ENCODE data around the gene PIAS4. TPM values are rescaled to one million over a fixed set of nuclear protein-coding genes. Genes with fewer than 3 reads are reported as not detected.

Gene PIAS4
- total RNA-seq, 2 donors from 2014 or later = 12.7 to 17.1 TPM

DNA sequence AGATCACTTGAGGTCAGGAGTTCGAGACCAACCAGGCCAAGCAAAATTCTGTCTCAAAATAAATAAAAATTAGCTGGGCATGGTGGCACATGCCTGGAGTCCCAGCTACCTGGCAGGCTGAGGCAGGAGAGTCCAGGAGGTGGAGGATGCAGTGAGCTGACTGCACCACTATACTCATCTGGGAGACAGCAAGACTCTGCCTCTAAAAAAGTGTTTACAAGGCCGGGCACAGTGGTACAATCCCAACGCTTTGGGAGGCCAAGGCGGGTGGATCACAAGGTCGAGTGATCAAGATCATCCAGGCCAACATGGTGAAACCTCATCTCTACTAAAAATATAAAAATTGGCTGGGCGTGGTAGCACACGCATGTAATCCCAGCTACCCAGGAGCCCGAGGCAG lies 32.4 kb upstream of the PIAS4 start:
- TF ChIP-seq POLR2A (IDR thresholded peaks at IDR 0.05) = no peak
- TF ChIP-seq, protein P1, sequence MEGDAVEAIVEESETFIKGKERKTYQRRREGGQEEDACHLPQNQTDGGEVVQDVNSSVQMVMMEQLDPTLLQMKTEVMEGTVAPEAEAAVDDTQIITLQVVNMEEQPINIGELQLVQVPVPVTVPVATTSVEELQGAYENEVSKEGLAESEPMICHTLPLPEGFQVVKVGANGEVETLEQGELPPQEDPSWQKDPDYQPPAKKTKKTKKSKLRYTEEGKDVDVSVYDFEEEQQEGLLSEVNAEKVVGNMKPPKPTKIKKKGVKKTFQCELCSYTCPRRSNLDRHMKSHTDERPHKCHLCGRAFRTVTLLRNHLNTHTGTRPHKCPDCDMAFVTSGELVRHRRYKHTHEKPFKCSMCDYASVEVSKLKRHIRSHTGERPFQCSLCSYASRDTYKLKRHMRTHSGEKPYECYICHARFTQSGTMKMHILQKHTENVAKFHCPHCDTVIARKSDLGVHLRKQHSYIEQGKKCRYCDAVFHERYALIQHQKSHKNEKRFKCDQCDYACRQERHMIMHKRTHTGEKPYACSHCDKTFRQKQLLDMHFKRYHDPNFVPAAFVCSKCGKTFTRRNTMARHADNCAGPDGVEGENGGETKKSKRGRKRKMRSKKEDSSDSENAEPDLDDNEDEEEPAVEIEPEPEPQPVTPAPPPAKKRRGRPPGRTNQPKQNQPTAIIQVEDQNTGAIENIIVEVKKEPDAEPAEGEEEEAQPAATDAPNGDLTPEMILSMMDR (IDR thresholded peaks at IDR 0.05) = no peak
- 85 to 86% methylated on average over 8 of the region's 8 CpGs for WGBS, 2 donors
- no peak for DNase-seq
- Histone ChIP-seq H3K27me3 (no peaks in the 10 kb centered on the region), H3K27ac (no peak overlapping the region), H3K4me1 (peaks cover 11% of the 10 kb centered on the region), H3K4me3 (no peak overlapping the region), H3K9me3 (no peaks in the 10 kb centered on the region), H3K36me3 (replicated peaks in 1 of 2; ENCODE audit: insufficient read depth in 1 of 2, low read depth in 2 of 2) (peaks cover 21 to 38% of the 10 kb centered on the region in 2 donors)
- intact Hi-C loops (cut with DNase I) = no loop called here
- ATAC-seq = no peak

- intact Hi-C loops (cut with DNase I) = no loop called here
- no peaks in the 10 kb centered on the region for H3K9me3 ChIP-seq
- no peaks in the 10 kb centered on the region for H3K27me3 ChIP-seq
- 84 to 86% methylated on average over 12 to 14 of the region's 14 CpGs for WGBS, 2 donors
- DNase-seq (peak in 1 of 4 donors; percentile 13), ATAC-seq (no peak)
- peaks cover 26 to 43% of the 10 kb centered on the region in 2 donors for H3K36me3 ChIP-seq (replicated peaks in 1 of 2; ENCODE audit: insufficient read depth in 1 of 2, low read depth in 2 of 2)
- H3K27ac ChIP-seq = no peak overlapping the region
- H3K4me1 ChIP-seq = peaks cover 10% of the 10 kb centered on the region
- H3K4me3 ChIP-seq = no peak overlapping the region
- TF ChIP-seq POLR2A (IDR thresholded peaks at IDR 0.05) = no peak
- TF ChIP-seq, protein P1 (IDR thresholded peaks at IDR 0.05) = no peak
Measured at GRCh38 chr19:3975637-3976087, 31.9 kb upstream of the PIAS4 start.

GRCh38 chr19:3976495-3977241 lies 30.9 kb upstream of the PIAS4 start:
- Histone ChIP-seq H3K27me3 (no peaks in the 10 kb centered on the region), H3K4me3 (no peak overlapping the region), H3K27ac (no peak overlapping the region), H3K9me3 (no peaks in the 10 kb centered on the region), H3K36me3 (replicated peaks in 1 of 2; ENCODE audit: insufficient read depth in 1 of 2, low read depth in 2 of 2) (peaks cover 34 to 53% of the 10 kb centered on the region in 2 donors), H3K4me1 (peaks cover 7% of the 10 kb centered on the region)
- 81 to 93% methylated on average over 16 to 26 of the region's 29 CpGs for WGBS, 2 donors
- ATAC-seq = no peak
- TF ChIP-seq, protein P1 (IDR thresholded peaks at IDR 0.05) = no peak
- TF ChIP-seq POLR2A (IDR thresholded peaks at IDR 0.05) = no peak
- intact Hi-C loops (cut with DNase I) = no loop called here
- DNase-seq = peak in 3 of 4 donors; percentile 14 to 62 (median 20)

DNA sequence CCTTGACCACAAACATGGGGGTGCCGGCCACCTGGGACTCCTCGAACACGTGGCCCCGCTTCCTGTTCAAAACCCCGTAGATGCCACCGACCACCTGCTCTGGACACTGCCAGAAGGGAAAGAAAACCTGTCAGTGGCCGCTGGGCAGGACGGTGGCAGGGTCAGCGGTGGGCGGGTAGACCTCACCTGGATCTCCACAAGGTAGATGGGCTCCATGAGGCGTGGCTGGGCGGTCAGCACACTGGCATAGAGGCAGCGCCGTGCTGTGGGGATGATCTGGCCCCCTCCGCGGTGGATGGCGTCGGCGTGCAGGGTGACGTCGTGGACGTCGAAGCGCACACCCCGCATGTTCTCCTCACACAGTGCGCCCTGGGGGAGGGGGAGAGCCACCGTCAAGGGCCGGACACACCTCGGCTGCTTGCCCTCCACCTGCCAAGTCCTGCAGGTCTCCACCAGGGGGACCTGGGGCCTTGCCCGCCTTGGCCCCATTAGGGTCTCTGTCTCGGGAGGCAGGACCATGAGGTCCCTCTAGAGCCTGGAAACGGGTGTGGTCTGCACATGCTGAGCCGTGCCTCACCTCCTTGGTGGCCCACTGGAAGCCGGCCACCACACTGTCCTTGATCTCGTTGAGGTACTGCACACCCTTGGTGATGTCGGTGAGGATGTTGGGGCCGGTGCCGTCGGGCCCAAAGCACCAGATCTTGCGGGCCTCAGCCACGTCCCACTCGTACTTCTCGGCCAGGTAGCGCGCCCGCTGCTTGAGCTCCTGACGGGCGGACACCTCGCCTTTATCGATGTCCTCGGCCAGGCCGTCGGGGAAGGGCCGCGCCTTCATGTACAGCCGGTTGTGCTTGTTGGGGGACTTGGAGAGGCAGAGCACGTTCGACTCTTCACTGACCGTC lies 30.0 kb upstream of the PIAS4 start:
- peak in 2 of 4 donors; percentile 13 to 22 for DNase-seq
- H3K9me3 ChIP-seq = no peaks in the 10 kb centered on the region
- WGBS, 2 donors = 87 to 96% methylated on average over 43 to 59 of the region's 59 CpGs
- H3K4me1 ChIP-seq = peaks cover 8% of the 10 kb centered on the region
- no peak overlapping the region for H3K27ac ChIP-seq
- no peak overlapping the region for H3K4me3 ChIP-seq
- TF ChIP-seq, protein P1 (IDR thresholded peaks at IDR 0.05) = peak in 1 of 7 experiments; percentile 9
- no peak for TF ChIP-seq POLR2A (IDR thresholded peaks at IDR 0.05)
- no peaks in the 10 kb centered on the region for H3K27me3 ChIP-seq
- ATAC-seq = no peak
- H3K36me3 ChIP-seq (replicated peaks in 1 of 2; ENCODE audit: insufficient read depth in 1 of 2, low read depth in 2 of 2) = peaks cover 35 to 62% of the 10 kb centered on the region in 2 donors
- intact Hi-C loops (cut with DNase I) = no loop called here

All from body of pancreas (tissue), 4 donors.